Vagina (tissue), 2 donors: Measurements from ENCODE around the gene MYH9.

Experiments
- CTCF ChIP-seq, 3 experiments: fragments of 450-650 bp in 2 of 3; fragments of 200-600 bp in 1 of 3; sonication (generic) in 1 of 3; IDR thresholded peaks; one replicate each; pipeline ENCODE4 v1.5.1; 2017 to 2019; ENCODE audit warnings: antibody characterized with exemption in 3 of 3, mild to moderate bottlenecking in 2 of 3, moderate library complexity in 2 of 3
- POLR2A ChIP-seq, 2 donors: fragments of 450-650 bp; IDR thresholded peaks; one replicate each; pipeline ENCODE4 v1.6.1; 2017; ENCODE audit warnings: antibody characterized with exemption in 2 of 2, mild to moderate bottlenecking in 2 of 2, moderate library complexity in 2 of 2

GRCh38 chr22:36298118-36298517 lies 89.6 kb downstream of the MYH9 start:
- TF ChIP-seq POLR2A (IDR thresholded peaks at IDR 0.05) (no peak), CTCF (IDR thresholded peaks at IDR 0.05) (no peak)
